Measurements from ENCODE around the gene RHPN2.

The RHPN2 gene

DNA sequence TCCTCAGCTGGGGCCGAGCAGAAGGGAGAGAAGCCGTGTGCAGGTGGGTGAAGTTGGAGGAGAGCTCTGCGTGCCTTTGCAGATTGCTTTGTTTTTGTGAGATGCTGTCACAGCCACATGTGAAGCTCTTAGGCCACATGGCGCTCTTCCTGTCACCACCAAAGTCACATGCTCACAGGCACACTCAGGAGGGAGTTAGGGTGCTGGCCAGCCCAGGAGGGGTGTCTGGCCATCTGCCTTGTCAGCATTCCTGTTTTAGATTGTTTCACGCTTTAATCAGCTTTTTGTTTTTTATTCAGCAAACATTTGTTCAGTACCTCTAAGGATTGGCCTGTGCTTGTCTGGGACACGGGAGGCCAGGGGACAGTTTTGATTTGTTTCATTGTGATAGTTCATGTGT, 38.2 kb upstream of the RHPN2 start:
- DNase-seq, result no peak
- Mint-ChIP-seq H3K36me3 (ENCODE audit: low read depth) (peaks cover 64% of the 10 kb centered on the region), H3K4me3 (no peak overlapping the region), H3K4me1 (no peaks in the 10 kb centered on the region), H3K27ac (peak overlapping the region; percentile 72), H3K9me3 (no peaks in the 10 kb centered on the region), H3K27me3 (ENCODE audit: low read depth, poor library complexity) (peaks cover 3% of the 10 kb centered on the region)
- TF ChIP-seq, protein P1, sequence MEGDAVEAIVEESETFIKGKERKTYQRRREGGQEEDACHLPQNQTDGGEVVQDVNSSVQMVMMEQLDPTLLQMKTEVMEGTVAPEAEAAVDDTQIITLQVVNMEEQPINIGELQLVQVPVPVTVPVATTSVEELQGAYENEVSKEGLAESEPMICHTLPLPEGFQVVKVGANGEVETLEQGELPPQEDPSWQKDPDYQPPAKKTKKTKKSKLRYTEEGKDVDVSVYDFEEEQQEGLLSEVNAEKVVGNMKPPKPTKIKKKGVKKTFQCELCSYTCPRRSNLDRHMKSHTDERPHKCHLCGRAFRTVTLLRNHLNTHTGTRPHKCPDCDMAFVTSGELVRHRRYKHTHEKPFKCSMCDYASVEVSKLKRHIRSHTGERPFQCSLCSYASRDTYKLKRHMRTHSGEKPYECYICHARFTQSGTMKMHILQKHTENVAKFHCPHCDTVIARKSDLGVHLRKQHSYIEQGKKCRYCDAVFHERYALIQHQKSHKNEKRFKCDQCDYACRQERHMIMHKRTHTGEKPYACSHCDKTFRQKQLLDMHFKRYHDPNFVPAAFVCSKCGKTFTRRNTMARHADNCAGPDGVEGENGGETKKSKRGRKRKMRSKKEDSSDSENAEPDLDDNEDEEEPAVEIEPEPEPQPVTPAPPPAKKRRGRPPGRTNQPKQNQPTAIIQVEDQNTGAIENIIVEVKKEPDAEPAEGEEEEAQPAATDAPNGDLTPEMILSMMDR (IDR thresholded peaks at IDR 0.05), result no peak

GRCh38 chr19:33100894-33101644, 36.4 kb upstream of the RHPN2 start:
- peaks cover 3% of the 10 kb centered on the region for H3K27me3 Mint-ChIP-seq (ENCODE audit: low read depth, poor library complexity)
- H3K27ac Mint-ChIP-seq, result peak overlapping the region; percentile 12
- H3K36me3 Mint-ChIP-seq (ENCODE audit: low read depth), result peaks cover 62% of the 10 kb centered on the region
- H3K9me3 Mint-ChIP-seq, result no peaks in the 10 kb centered on the region
- H3K4me1 Mint-ChIP-seq, result no peaks in the 10 kb centered on the region
- no peak overlapping the region for H3K4me3 Mint-ChIP-seq
- DNase-seq, result no peak
- TF ChIP-seq, protein P1 (IDR thresholded peaks at IDR 0.05), result no peak

GRCh38 chr19:33098055-33098534, 33.4 kb upstream of the RHPN2 start:
- no peak for DNase-seq
- Mint-ChIP-seq H3K4me3 (no peak overlapping the region), H3K4me1 (no peaks in the 10 kb centered on the region), H3K27ac (no peak overlapping the region), H3K36me3 (ENCODE audit: low read depth) (peaks cover 58% of the 10 kb centered on the region), H3K27me3 (ENCODE audit: low read depth, poor library complexity) (peaks cover 3% of the 10 kb centered on the region), H3K9me3 (no peaks in the 10 kb centered on the region)
- TF ChIP-seq, protein P1 (IDR thresholded peaks at IDR 0.05), result no peak

DNA sequence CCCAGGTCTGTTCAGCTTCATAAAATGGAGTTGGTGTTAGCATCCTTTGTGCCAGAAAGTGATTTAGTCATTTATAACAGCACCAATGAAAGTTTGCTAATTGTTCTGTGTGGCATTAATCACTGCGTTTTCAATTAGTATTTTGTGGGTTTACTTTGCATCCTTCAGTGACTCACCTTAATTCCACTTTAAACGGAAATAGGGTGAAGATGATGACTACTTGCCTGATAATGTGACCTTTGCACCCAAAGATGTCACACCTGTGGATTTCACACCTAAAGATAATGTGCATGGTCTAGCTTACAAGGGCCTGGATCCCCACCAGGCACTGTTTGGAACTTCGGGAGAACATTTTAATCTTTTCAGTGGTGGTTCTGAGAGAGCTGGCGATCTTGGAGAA, 31.3 kb upstream of the RHPN2 start:
- H3K36me3 Mint-ChIP-seq (ENCODE audit: low read depth), result peaks cover 44% of the 10 kb centered on the region

GRCh38 chr19:33094436-33095067, 29.9 kb upstream of the RHPN2 start:
- Mint-ChIP-seq H3K36me3 (ENCODE audit: low read depth) (peaks cover 50% of the 10 kb centered on the region), H3K4me1 (no peaks in the 10 kb centered on the region), H3K9me3 (no peaks in the 10 kb centered on the region), H3K27me3 (ENCODE audit: low read depth, poor library complexity) (no peaks in the 10 kb centered on the region), H3K27ac (no peak overlapping the region), H3K4me3 (no peak overlapping the region)
- DNase-seq, result no peak
- TF ChIP-seq, protein P1 (IDR thresholded peaks at IDR 0.05), result no peak

More for the DNA sequence above, 31.3 kb upstream of the RHPN2 start:
- DNase-seq, result no peak
- Mint-ChIP-seq H3K27ac (no peak overlapping the region), H3K9me3 (no peaks in the 10 kb centered on the region), H3K4me3 (no peak overlapping the region), H3K27me3 (ENCODE audit: low read depth, poor library complexity) (peaks cover under 1% of the 10 kb centered on the region), H3K4me1 (no peaks in the 10 kb centered on the region)
- TF ChIP-seq, protein P1 (IDR thresholded peaks at IDR 0.05), result no peak
